Right ventricle myocardium inferior (tissue), 1 donor: ENCODE data around the gene MATCAP1. TPM values are rescaled to one million over a fixed set of nuclear protein-coding genes. Genes with fewer than 3 reads are reported as not detected.

Source experiments
- ATAC-seq: fragments of 200-7000 bp; cut with Tn5 transposase; one replicate; pipeline ENCODE4 v1.9.1; 2020; ENCODE audit warnings: mild to moderate bottlenecking, moderate library complexity
- DNase-seq: peaks from one replicate; pipeline ENCODE4 v3.0.0; 2021; ENCODE audit errors: missing footprints
- intact Hi-C: fragments of 100-400 bp; cut with DNase I; formaldehyde crosslinking; loops from one replicate; pipeline ENCODE4 v1.11.0; 2022
- total RNA-seq: library from RNA; stranded (reverse); fragmentation: NEBNext Ultra II Directional; extraction: Animal tissue kit (Norgen Biotek cat#: 25700); gene quantifications from one replicate; pipeline ENCODE4 v1.2.1, GENCODE V29; 2021
- donor health status: DM: no; HTN: yes; CAD: no; lungs with severe emphysema.

MATCAP1 gene
- total RNA-seq, 1 donor from 2014 or later: 9.8 TPM

DNA sequence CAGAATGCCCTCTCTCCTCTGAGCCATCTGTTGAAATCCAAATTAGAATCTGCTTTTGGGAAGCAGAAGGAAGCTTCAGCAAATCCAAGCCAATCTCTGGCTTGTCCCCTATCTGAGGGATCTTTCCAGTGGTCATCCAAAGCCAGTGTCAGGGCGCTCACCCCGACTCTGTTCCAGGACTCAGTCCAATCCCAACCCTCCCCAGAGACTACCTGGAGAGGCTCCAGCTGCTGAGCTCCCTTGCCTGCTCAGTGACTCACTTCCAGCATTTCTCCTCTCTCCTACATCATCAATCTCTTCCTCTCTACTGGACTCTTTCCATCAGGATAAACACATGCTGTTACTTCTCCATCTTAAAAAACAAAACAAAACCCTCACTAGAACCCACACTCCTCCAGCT lies 2.4 kb downstream of the MATCAP1 start:
- DNase-seq (peak; percentile 50), ATAC-seq (no peak)
- intact Hi-C loops: no loop called here

DNA sequence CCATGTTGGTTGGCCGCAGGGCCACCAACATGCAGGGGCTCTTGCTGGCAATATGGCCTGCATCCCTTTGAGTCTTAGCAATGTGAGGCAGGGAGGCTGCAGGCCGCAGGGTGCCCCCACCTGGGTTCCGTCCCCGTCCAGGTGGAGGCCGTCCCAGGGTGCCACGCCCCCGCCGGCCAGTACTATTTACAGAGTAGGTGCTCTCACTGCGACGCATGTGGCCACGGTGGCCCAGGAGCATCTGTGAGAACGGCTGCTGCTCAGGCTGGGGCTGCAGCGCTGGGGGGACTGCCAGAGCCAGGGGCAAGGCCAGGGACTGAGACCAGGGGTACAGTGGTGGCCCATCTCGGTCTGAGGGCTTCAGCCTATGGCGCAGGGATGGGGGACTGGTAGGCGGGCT lies 3.6 kb downstream of the MATCAP1 start:
- intact Hi-C loops: no loop called here
- no peak for DNase-seq
- ATAC-seq: no peak

DNA sequence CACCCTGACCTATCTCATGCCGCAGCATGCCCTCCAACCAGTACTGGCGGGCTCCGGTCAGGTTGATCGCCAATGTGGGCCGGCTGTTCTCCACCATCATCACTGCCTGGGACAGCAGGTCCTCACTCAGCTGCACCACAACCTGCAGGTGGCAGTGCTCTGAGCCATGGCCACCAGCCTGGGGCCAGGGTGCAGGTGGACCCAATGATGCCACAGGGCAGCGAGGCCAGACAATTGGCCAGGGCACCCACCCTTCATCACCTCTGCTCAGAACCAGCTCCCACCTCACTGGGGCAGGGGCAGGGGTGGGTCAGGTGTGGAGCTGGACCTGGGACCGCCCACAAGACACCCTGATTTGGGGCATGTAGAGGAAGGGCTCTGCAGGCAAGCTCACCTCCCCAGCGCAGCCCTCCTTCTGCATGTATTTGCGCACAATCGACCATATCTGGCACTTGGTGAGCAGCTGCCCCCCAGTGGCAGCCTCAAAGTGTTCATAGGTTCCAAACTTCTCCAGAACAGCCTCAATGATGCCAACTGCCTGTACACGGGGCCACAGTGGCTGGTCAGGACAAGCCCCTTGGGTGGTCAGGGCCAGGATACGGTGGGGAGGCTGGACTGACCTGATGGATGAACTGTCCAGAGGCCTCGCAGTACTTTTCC lies 4.2 kb downstream of the MATCAP1 start:
- ATAC-seq: no peak
- DNase-seq: peak; percentile 65
- intact Hi-C loops: no loop called here

DNA sequence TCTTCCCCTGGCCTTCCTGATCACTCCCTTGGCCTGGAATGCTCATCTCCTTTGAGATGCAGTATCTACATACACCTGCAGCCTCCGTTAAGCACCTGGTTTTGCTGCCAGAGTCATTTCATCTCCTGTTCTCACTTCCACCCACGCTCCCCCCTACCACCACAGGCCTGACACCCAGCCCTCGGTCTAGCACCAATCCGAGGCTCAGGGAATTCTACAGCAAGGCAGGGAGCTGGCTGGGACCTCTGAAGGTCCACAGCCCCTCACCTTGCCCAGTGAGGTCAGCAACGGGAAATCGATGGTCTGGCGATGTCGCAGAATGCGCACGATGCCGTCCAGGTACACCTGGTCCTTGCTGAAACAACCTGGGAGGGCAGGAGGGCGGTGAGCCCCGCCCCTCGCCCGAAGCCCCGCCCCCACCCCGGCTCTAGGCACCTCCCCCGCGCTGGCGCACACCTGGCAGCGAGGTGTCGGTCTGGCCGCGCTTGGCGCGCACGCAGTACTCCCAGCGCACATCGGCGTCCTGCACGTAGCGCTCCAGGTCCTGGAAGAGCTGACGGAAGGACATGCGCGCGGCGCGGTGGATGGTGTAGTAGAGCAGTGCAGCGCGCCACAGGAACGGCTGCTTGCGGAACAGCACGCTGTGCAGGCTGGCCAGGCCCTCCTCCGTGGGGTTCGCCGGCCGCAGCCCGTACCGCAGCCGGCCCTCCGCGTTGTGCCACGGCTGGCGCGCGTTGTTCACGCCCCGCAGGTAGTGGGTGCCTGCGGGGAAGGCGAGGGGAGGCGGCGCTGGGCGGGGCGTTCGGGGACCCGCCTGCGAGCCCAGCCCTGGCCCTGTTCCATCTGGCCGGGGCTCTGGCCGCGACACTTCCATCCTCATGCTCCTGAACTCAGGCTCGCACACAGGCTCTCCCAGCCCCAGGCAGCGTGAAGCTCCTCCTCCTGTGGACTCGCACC lies 5.7 kb downstream of the MATCAP1 start:
- intact Hi-C loops: no loop called here
- peak; percentile 81 for DNase-seq

DNA sequence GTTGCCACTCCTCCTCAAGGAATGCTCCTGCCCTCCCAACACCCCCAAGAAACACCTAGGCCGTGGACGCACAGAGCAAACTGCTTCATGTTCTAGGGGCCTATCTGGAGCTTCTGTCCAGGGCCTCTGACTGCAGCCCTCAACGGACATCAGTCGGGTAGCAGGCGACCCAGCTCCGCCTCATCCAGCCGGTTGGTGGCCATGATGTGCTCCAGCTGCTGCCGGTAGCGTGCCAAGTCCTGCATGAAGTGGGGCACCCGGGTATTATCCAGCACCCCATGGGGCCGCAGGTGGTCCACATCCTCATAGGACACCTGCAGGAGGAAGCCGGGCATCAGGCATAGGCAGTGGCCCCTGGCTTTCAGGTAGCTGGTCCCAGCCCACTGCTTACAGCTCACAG lies 7.1 kb downstream of the MATCAP1 start:
- DNase-seq (no peak), ATAC-seq (no peak)
- intact Hi-C loops: no loop called here

More for the DNA sequence above, 5.7 kb downstream of the MATCAP1 start:
- peak; percentile 35 for ATAC-seq

DNA sequence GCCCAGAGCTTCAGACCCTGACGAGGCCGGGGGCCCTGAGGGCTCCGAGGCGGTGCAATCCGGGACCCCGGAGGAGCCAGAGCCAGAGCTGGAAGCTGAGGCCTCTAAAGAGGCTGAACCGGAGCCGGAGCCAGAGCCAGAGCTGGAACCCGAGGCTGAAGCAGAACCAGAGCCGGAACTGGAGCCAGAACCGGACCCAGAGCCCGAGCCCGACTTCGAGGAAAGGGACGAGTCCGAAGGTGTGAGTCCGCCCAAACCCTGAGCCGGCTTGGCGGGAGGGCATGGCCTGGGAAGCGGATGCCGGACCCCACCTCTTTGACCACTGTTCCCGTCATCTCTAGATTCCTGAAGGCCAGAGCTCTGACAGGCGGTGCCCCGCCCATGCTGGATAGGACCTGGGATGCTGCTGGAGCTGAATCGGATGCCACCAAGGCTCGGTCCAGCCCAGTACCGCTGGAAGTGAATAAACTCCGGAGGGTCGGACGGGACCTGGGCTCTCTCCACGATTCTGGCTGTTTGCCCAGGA lies 9.0 kb downstream of the MATCAP1 start:
- intact Hi-C loops: no loop called here
- DNase-seq (no peak), ATAC-seq (no peak)

DNA sequence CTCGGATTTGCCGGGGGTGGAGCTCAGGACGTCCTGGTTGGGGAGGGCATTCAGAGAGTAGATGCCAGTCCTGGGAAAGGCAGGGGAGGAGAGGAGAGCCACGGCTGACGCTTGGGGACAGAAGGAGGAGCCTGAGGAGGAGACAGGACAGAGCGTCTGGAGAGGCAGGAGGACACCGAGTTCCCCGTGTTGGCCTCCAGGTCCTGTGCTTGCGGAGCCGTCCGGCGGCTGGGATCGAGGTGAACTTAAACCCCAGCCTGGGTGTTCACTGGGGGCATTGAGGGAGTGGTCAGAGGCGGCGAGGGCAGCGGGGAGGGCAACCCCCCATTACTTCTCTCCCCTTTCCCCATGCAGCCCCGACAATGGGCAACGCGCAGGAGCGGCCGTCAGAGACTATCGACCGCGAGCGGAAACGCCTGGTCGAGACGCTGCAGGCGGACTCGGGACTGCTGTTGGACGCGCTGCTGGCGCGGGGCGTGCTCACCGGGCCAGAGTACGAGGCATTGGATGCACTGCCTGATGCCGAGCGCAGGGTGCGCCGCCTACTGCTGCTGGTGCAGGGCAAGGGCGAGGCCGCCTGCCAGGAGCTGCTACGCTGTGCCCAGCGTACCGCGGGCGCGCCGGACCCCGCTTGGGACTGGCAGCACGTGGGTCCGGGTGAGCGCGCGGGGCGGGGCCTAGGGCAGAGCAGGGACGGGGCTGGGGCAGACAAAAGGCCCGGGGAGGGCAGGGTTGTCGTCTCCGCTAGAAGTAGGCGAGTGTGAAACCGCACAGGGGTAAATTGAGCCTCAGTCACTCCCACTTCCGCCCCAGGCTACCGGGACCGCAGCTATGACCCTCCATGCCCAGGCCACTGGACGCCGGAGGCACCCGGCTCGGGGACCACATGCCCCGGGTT lies 9.7 kb downstream of the MATCAP1 start:
- peak; percentile 71 for ATAC-seq
- intact Hi-C loops: no loop called here
- DNase-seq: peak; percentile 94

DNA sequence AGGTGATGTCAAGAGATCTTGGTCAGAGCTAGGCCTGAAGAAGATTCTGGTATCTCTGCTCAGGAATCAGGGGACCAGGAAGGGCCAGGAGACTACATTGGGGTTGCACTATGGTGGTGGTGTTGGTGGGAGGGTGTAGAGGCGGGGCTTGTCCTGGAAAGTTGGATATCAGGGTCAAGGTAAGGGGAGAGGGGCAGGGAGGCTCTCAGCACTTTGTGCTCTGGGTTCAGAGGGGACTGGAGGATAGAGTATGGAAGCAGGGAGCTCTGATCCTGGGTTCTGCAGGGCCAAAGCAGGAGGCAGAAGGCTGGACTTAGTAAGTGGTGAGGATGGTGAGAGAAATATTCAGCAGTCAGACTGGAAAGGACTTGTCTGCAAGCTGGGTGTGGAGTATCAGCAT lies 10.4 kb downstream of the MATCAP1 start:
- intact Hi-C loops: no loop called here
- DNase-seq: no peak

DNA sequence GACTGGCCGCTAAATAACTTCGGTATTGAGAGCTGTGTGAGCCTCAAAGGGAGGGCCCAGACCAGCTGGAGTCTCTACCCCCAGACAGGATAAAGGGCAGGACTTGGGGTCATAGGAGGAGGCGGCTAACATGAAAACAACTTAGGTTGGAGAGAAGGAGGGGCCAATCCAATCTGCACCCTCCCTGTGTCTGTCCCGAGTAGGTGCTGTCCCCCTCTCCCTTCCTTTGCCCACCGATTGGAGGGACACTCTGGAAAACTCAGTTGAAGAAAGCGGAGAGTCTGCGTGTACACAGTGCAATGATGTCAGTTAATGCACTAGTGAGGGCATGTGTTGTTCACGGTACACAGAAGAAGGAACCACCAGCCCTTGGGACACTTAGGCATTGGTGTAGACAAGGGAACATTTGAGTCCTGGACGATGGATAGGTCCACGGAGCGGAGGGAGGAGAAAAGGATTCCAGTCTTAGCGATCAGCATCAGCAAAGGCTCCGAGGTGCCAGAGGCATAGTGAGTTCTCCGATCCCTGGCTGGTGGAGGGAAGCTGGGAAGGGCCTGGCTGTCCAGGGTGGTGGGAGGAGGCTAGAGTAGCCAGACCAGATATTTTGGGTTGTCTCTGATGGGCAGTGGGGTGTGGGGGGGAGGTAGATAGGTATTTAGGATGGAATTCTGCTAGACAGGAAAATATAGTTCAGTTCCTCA lies 12.7 kb downstream of the MATCAP1 start:
- ATAC-seq (peak; percentile 15), DNase-seq (no peak)
- intact Hi-C loops: no loop called here

More for the DNA sequence above, 10.4 kb downstream of the MATCAP1 start:
- ATAC-seq: no peak

DNA sequence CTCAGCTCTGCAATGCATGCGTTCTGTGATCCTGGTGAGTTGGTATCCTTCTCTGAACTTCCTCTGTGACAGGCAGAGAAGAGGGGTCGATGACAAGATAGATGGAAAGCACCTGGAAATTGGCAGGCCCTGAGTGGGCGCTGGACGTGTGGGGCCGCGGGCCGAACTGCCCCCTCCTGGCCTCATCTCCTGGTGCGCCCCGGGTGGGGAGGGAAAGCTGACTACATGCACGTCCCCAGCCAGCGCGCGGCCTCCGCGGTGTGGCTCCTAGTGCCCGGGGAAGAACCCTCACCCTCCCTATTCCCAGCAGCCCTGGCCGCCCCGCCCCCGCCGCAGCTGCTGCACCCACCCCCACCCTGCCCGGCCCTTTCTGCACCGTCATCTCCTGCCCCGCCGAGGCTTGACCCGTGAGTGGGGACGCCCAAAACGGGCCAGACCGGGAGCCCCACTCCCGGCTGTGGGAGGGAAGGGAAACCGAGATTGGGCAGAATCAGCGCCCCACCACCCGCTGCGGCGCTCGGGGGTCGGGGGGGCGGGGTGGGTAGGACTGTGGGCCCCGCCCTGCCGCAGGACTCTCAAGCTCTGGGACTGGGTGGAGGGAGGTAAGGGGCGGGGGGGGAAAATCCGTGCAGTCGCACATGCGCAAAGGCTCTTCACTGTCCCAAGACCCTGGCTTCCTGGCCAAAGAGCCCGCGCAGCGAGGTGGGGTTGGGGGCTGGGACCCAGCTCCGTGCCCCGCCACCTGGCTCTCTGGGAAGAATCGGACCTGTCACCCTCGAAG lies 13.4 kb downstream of the MATCAP1 start, which contains the start of gene NOL3:
Gene NOL3, plus strand, starts transcription at position 371 of the 781 bp plus-strand sequence.
- intact Hi-C loops: no loop called here
- peak; percentile 72 for ATAC-seq
- DNase-seq: peak; percentile 94

DNA sequence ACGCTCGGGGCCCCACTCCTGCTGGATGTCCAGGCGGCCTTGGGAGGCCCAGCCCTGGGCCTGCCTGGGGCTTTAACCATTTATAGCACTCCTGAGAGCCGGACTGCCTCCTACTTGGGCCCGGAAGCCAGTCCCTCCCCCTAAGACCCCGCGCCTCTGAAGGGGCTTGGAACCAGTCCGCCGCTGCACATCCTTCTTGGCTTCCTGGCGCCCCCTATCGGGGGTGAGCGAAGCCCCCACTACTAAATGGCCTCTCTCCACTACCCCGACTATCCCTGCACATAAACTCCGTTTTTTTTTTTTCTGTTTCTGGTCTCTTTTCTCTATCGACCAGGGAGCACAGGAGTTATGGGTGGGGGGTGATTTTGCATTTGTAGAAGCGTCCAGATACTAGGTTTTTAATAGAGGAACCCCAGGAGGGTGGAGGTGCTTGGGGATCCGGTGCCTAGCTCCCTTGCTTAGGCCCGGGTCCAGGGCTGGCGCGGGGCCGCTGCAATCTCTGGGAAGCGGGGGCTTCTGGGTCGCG lies 14.1 kb downstream of the MATCAP1 start:
- DNase-seq: peak; percentile 73
- no peak for ATAC-seq
- intact Hi-C loops: no loop called here

DNA sequence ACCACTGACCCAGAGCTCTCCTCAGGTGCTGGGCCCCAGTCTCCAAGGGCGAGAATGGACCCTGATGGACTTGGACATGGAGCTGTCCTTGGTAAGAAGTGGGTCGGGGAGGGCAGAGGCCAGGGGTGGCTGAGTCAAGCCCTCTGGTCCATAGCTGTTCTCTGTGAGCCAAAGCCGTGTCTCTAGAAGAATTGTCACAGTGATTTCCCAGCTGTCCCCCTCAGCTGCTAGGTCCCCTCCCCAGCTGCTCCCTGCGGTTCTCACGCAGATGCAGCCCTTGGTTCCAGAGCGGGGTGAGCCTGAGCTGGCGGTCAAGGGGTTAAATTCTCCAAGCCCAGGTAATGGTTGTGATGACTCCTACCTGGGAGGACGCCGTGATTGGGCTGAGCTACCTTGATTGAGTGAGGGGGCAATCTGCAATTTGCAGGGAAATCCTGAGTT lies 14.7 kb downstream of the MATCAP1 start:
- ATAC-seq (no peak), DNase-seq (peak; percentile 55)
- intact Hi-C loops: no loop called here

DNA sequence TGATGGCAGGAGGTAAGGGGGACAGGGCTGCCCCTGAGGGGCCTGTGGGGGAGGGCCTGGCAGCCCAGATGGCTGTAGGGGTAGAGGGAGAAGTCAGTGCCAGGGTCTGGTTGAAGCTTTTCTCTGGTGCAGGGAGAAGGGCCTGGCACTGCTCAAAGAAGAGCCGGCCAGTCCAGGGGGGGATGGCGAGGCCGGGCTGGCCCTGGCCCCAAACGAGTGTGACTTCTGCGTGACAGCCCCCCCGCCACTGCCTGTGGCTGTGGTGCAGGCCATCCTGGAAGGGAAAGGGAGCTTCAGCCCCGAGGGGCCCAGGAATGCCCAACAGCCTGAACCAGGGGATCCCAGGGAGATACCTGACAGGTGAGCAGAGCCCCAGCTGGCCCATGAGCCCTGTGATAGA lies 16.2 kb downstream of the MATCAP1 start:
- DNase-seq: peak; percentile 52
- intact Hi-C loops: no loop called here
- no peak for ATAC-seq

DNA sequence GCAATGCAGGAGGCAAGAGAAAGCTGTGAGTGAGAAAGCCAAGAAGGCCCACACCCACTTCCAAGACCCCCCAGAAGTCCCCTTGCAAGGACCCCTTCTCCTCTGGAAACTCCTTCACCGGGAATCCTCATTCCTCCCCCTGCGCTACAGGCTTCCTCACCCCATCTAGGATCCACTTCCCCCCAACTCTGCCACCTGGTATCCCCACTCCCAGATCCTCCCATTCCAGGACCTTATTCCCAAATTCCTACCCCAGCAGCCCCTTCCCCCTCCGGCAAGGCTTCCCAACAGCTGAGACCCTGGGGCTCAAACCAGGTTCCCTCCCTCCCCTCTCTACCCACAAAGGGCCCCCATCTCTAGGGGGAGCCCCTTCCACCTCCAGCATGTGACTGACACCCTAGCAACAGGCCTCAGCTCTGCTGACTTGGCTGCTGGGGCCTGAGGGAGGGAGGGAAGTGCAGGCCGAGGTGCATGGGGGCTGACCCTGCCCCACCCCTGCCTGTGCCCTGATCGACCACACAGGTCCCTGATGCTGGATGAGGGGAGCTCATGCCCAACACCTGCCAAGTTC lies 17.1 kb downstream of the MATCAP1 start:
- ATAC-seq (no peak), DNase-seq (no peak)
- intact Hi-C loops: no loop called here

DNA sequence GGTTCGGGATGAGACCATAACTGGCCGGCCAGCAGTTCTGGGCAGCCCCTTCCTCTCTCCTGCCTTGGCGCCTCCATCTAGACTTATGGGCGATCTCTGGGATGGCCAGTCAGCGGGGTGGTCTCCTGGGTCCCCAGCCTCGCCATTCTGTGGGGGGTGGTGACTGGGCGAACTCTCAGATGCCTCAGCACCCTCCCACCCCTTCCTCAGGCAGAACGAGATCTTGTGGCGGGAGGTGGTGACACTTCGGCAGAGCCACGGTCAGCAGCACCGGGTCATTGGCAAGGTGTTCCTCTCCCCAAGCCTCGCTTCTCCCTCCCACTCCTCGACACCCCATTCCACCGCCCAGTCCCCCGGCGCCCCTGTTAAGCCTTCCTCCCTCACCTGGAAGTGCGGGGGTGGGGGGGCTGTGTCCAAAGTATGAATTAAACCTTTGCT lies 17.6 kb downstream of the MATCAP1 start:
- ATAC-seq (no peak), DNase-seq (peak; percentile 64)
- intact Hi-C loops: no loop called here

DNA sequence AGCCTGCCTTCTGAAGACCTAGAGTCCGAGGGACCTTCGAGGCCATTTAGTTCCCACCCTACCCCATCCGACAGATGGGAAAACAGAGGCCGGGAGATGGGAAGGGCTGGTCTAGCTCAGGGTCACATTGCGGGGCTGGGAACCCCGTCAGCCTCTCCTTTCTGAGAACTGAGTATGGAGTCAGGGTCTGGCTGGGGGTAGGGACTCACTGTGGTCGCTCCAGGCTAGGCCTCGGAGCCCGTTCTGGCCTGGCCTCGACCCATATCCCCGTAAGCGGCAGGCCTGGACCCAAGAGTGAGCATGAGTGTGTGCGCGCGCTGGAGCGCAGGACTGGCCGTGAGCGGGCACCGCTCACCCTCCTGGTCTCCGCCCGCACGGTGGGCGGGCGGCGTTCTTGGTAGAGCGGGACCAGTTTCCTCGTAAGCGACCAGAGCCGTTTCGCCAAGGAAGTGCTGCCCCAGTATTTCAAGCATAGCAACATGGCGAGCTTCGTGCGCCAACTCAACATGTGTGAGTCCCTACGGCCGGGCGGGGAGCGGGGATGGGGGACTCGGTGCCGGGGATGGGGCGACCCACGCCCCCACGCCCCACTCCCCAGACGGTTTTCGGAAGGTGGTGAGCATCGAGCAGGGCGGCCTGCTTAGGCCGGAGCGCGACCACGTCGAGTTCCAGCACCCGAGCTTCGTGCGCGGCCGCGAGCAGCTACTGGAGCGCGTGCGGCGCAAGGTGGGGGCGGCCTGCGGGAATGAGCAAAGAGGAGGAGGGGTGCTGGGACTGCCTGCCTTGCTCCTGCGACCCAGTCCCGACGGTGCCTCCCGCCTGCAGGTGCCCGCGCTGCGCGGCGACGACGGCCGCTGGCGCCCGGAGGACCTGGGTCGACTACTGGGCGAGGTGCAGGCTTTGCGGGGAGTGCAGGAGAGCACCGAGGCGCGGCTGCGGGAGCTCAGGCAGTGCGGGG lies 18.4 kb downstream of the MATCAP1 start:
- DNase-seq (peak; percentile 64), ATAC-seq (no peak)
- intact Hi-C loops: no loop called here
